Body of pancreas (tissue), 4 donors: ENCODE measurements around the gene DMBX1.

Experiments
- POLR2A ChIP-seq, 3 donors: fragments of 450-650 bp; IDR thresholded peaks; one replicate each; pipeline ENCODE4 v1.6.1; 2016; ENCODE audit warnings: antibody characterized with exemption in 3 of 3, mild to moderate bottlenecking in 2 of 3
- TF ChIP-seq, protein P1 (sequence below), 7 experiments: fragments of 450-650 bp in 4 of 7; fragments of 200-600 bp in 3 of 7; sonication (generic) in 3 of 7; IDR thresholded peaks; one replicate each; pipeline ENCODE4 v1.5.1; 2016 to 2019; ENCODE audit warnings: antibody characterized with exemption in 7 of 7

DNA sequence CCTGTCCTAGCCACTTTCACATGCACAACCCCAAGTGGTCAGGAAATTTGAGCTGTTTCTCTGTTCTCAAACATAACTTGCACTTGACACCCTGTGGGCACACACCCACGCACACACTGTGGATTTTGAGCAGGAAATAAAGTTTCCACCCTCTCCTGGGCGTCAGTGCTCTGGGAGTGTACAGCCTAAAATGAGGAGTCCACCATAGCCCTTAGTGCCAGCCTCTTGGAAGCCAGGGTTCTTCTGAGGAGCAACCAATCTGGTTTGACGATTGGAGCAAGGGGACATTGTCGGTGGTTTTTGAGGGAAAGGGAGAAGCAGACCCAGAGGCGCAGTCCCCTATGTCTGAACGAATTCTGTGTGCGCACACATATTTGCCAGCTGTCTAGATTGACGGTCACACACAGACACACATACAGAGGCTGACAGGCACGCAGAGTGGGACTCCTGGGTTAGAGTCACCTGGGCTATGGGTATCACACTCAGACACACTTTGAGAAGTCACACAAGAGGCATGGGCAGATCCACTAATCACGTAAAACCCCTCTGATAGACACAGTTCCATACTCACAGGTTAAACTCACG lies 2.7 kb downstream of the DMBX1 start:
- TF ChIP-seq, protein P1, sequence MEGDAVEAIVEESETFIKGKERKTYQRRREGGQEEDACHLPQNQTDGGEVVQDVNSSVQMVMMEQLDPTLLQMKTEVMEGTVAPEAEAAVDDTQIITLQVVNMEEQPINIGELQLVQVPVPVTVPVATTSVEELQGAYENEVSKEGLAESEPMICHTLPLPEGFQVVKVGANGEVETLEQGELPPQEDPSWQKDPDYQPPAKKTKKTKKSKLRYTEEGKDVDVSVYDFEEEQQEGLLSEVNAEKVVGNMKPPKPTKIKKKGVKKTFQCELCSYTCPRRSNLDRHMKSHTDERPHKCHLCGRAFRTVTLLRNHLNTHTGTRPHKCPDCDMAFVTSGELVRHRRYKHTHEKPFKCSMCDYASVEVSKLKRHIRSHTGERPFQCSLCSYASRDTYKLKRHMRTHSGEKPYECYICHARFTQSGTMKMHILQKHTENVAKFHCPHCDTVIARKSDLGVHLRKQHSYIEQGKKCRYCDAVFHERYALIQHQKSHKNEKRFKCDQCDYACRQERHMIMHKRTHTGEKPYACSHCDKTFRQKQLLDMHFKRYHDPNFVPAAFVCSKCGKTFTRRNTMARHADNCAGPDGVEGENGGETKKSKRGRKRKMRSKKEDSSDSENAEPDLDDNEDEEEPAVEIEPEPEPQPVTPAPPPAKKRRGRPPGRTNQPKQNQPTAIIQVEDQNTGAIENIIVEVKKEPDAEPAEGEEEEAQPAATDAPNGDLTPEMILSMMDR (IDR thresholded peaks at IDR 0.05) = no peak
- TF ChIP-seq POLR2A (IDR thresholded peaks at IDR 0.05) = no peak
